ENCODE measurements around the gene TAX1BP1. TPM values are rescaled to one million over a fixed set of nuclear protein-coding genes. Genes with fewer than 3 reads are reported as not detected.
A peak's percentile ranks its signal among the peaks of the same experiment; 100 is the strongest.

Gene TAX1BP1
- total and polyA plus RNA-seq, 2 of the 13 experiments (the other 11 are each of a cell fraction or from before 2014, with no cell fraction given): 95.2 to 98.9 TPM

- TF ChIP-seq USF2 (IDR thresholded peaks at IDR 0.05; ENCODE audit: low read depth, low read length) (no peak), USF2 (CRISPR knock-in tag; IDR thresholded peaks at IDR 0.05; ENCODE audit: borderline replicate concordance) (no peak), ZNF639 (CRISPR knock-in tag; conservative IDR thresholded peaks at IDR 0.05) (no peak), ZNF703 (CRISPR knock-in tag; IDR thresholded peaks at IDR 0.05; ENCODE audit: borderline replicate concordance) (no peak), ZNF12 (CRISPR knock-in tag; IDR thresholded peaks at IDR 0.05) (no peak), HCFC1 (IDR thresholded peaks at IDR 0.05; ENCODE audit: low read depth, low read length) (no peak), HBP1 (CRISPR knock-in tag; IDR thresholded peaks at IDR 0.05; ENCODE audit: low read depth) (peak; percentile 24; the same call in 1 of the 2 replicates), ZNF816 (CRISPR knock-in tag; IDR thresholded peaks at IDR 0.05; ENCODE audit: borderline replicate concordance) (no peak), NR2F2 (IDR thresholded peaks at IDR 0.05; ENCODE audit: borderline replicate concordance, low read depth) (no peak), ERF (CRISPR knock-in tag; IDR thresholded peaks at IDR 0.05) (no peak), ZNF572 (CRISPR knock-in tag; IDR thresholded peaks at IDR 0.05) (no peak), ATF7 (IDR thresholded peaks at IDR 0.05) (no peak), ATF7 (CRISPR knock-in tag; IDR thresholded peaks at IDR 0.05) (peak; percentile 63; the same call in 1 of the 2 replicates)
- TF ChIP-seq, protein P1, sequence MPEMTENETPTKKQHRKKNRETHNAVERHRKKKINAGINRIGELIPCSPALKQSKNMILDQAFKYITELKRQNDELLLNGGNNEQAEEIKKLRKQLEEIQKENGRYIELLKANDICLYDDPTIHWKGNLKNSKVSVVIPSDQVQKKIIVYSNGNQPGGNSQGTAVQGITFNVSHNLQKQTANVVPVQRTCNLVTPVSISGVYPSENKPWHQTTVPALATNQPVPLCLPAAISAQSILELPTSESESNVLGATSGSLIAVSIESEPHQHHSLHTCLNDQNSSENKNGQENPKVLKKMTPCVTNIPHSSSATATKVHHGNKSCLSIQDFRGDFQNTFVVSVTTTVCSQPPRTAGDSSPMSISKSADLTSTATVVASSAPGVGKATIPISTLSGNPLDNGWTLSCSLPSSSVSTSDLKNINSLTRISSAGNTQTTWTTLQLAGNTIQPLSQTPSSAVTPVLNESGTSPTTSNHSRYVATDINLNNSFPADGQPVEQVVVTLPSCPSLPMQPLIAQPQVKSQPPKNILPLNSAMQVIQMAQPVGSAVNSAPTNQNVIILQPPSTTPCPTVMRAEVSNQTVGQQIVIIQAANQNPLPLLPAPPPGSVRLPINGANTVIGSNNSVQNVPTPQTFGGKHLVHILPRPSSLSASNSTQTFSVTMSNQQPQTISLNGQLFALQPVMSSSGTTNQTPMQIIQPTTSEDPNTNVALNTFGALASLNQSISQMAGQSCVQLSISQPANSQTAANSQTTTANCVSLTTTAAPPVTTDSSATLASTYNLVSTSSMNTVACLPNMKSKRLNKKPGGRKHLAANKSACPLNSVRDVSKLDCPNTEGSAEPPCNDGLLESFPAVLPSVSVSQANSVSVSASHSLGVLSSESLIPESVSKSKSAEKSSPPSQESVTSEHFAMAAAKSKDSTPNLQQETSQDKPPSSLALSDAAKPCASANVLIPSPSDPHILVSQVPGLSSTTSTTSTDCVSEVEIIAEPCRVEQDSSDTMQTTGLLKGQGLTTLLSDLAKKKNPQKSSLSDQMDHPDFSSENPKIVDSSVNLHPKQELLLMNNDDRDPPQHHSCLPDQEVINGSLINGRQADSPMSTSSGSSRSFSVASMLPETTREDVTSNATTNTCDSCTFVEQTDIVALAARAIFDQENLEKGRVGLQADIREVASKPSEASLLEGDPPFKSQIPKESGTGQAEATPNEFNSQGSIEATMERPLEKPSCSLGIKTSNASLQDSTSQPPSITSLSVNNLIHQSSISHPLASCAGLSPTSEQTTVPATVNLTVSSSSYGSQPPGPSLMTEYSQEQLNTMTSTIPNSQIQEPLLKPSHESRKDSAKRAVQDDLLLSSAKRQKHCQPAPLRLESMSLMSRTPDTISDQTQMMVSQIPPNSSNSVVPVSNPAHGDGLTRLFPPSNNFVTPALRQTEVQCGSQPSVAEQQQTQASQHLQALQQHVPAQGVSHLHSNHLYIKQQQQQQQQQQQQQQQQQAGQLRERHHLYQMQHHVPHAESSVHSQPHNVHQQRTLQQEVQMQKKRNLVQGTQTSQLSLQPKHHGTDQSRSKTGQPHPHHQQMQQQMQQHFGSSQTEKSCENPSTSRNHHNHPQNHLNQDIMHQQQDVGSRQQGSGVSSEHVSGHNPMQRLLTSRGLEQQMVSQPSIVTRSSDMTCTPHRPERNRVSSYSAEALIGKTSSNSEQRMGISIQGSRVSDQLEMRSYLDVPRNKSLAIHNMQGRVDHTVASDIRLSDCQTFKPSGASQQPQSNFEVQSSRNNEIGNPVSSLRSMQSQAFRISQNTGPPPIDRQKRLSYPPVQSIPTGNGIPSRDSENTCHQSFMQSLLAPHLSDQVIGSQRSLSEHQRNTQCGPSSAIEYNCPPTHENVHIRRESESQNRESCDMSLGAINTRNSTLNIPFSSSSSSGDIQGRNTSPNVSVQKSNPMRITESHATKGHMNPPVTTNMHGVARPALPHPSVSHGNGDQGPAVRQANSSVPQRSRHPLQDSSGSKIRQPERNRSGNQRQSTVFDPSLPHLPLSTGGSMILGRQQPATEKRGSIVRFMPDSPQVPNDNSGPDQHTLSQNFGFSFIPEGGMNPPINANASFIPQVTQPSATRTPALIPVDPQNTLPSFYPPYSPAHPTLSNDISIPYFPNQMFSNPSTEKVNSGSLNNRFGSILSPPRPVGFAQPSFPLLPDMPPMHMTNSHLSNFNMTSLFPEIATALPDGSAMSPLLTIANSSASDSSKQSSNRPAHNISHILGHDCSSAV (CRISPR knock-in tag; IDR thresholded peaks at IDR 0.05; ENCODE audit: borderline replicate concordance): no peak; the same call in 1 of the 2 replicates
- TF ChIP-seq, protein P2, sequence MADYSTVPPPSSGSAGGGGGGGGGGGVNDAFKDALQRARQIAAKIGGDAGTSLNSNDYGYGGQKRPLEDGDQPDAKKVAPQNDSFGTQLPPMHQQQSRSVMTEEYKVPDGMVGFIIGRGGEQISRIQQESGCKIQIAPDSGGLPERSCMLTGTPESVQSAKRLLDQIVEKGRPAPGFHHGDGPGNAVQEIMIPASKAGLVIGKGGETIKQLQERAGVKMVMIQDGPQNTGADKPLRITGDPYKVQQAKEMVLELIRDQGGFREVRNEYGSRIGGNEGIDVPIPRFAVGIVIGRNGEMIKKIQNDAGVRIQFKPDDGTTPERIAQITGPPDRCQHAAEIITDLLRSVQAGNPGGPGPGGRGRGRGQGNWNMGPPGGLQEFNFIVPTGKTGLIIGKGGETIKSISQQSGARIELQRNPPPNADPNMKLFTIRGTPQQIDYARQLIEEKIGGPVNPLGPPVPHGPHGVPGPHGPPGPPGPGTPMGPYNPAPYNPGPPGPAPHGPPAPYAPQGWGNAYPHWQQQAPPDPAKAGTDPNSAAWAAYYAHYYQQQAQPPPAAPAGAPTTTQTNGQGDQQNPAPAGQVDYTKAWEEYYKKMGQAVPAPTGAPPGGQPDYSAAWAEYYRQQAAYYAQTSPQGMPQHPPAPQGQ (CRISPR knock-in tag; IDR thresholded peaks at IDR 0.05; ENCODE audit: borderline replicate concordance): no peak
Measured at GRCh38 chr7:27739909-27740448, at the start of gene TAX1BP1 (continued).
